Bronchial epithelial cell (primary cell): ENCODE results near the gene MMP17. TPM values are rescaled to one million over a fixed set of nuclear protein-coding genes. Genes with fewer than 3 reads are reported as not detected.

Experiments
- DNase-seq: peaks from one replicate; pipeline ENCODE4 v3.0.0-alpha.2; 2010; ENCODE audit warnings: low read depth
- FAIRE-seq: peaks from 2 replicates; lab custom pipeline; 2011; peaks lifted over from hg19 to GRCh38; lab: Jason Lieb, UNC
- H3K27me3 ChIP-seq: 2 replicates; pipeline ENCODE4 v1.5.1; 2011; ENCODE audit warnings: low read length; ENCODE audit not compliant: control insufficient read depth, insufficient read depth
- H3K36me3 ChIP-seq: 2 replicates; pipeline ENCODE4 v1.5.1; 2011; ENCODE audit warnings: low read length; ENCODE audit not compliant: control insufficient read depth, insufficient read depth
- H3K4me3 ChIP-seq: 2 replicates; pipeline ENCODE4 v1.5.1; 2011; ENCODE audit warnings: mild to moderate bottlenecking, low read depth, low read length, control low read depth
- total RNA-seq: library from RNA; depleted of rRNA; stranded (reverse); fragments of >200 nt; gene quantifications from 2 replicates; pipeline ENCODE4 v1.2.1, GENCODE V29; 2014
- TF ChIP-seq, protein P1 (sequence below): IDR thresholded peaks from 2 replicates; pipeline ENCODE4 v1.5.1; 2011; ENCODE audit warnings: mild to moderate bottlenecking, moderate library complexity, low read length, control low read depth, inconsistent platforms; ENCODE audit not compliant: insufficient read depth, severe bottlenecking

MMP17 gene
- total RNA-seq, 1 donor from 2014 or later = 4.5 TPM

DNA sequence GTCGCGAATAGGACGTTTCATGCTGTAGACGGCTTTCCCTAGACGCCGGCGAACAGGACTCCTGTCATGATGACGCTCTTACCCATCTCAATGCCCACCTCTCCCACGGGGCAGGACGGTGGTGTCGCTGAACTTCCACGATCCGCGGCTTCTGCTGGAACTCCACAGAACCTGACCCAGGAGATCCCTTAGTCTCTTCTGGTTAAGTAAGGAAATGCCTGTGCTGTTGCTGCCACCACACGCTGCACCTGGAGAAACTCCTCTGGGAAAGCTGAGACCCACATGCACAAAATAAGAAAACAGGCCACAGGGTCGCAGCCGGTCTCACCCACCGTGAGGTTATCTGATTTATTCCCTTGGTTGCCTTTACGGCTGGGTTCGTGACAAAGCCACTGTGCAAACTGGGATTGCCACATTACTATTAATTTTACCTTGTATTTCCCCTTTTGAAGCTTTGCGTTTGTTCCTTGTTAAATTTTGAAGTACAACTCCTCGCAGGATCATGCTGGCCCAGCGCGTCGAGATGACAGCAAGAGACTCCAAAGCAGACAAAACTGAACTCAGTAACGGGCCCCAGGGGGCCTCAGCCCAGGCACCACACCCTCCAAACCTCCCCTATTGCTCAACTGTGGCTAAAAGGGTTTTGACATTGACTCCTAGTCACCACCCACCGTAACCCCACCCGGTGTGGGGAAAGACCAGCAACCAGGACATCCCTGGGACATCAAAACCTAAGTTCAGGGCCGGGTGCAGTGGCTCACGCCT is 9.2 kb upstream of the MMP17 start:
- Histone ChIP-seq H3K27me3 (no peaks in the 10 kb centered on the region), H3K4me3 (no peak overlapping the region), H3K36me3 (no peaks in the 10 kb centered on the region)
- TF ChIP-seq, protein P1, sequence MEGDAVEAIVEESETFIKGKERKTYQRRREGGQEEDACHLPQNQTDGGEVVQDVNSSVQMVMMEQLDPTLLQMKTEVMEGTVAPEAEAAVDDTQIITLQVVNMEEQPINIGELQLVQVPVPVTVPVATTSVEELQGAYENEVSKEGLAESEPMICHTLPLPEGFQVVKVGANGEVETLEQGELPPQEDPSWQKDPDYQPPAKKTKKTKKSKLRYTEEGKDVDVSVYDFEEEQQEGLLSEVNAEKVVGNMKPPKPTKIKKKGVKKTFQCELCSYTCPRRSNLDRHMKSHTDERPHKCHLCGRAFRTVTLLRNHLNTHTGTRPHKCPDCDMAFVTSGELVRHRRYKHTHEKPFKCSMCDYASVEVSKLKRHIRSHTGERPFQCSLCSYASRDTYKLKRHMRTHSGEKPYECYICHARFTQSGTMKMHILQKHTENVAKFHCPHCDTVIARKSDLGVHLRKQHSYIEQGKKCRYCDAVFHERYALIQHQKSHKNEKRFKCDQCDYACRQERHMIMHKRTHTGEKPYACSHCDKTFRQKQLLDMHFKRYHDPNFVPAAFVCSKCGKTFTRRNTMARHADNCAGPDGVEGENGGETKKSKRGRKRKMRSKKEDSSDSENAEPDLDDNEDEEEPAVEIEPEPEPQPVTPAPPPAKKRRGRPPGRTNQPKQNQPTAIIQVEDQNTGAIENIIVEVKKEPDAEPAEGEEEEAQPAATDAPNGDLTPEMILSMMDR = no peak
- no peak for FAIRE-seq
- DNase-seq = no peak

DNA sequence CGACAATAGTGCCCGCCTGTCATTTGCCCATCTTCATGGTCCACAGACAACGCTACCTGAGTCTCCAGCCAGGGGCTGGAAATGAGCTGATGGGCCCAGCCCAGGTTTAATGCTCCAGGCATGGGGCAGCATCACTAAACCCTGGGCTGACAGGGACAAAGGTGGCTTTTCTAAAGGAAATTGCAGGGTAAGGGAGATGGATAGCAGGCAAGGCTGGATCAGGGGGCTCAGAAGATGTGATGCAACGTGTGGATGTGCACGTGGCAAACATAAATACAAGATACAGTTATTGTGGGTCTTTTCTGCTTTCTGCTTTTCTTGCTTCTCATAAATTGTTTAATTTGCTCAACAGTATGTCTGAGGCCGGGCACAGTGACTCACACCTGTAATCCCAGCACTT is 3.7 kb upstream of the MMP17 start:
- TF ChIP-seq, protein P1 = no peak
- no peaks in the 10 kb centered on the region for H3K36me3 ChIP-seq
- no peak for DNase-seq
- FAIRE-seq = no peak
- no peak overlapping the region for H3K4me3 ChIP-seq
- H3K27me3 ChIP-seq = no peaks in the 10 kb centered on the region

DNA sequence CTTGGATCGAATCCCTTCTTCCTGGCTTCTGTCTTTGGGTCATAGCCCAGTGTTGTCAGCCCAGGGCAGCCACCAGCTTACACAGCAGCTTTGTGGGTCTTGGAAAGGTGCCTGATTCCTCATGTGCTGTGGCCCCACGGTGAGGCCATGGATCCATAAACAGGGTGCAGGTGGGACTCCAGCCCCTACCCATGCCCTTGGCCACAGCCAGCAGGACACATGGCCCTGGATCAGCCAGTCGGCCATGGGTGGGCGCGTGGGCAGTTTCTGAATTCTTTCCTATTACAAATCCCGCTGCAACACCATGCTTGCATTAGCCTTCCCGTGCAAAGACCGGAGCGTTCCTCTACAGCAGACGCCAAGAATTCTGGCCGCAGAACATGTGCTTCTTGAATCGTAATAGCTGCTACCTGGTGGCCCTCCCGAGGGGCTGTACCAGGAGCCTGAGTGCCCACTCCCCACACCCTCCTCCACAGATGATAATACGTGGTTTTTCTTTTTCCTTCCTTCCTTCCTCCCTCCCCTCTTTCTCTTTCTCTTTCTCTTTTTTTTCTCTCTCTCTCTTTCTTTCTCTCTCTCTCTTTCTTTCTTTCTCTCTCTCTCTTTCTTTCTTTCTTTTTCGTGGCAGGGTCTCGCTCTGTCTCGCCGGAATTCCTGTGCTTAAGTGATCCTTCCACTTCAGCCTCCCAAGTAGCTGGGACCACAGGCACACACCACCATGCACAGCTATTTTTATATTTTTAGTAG is 2.9 kb upstream of the MMP17 start:
- H3K36me3 ChIP-seq = no peaks in the 10 kb centered on the region
- H3K4me3 ChIP-seq = no peak overlapping the region
- FAIRE-seq = no peak
- TF ChIP-seq, protein P1 = no peak
- no peak for DNase-seq
- H3K27me3 ChIP-seq = no peaks in the 10 kb centered on the region

DNA sequence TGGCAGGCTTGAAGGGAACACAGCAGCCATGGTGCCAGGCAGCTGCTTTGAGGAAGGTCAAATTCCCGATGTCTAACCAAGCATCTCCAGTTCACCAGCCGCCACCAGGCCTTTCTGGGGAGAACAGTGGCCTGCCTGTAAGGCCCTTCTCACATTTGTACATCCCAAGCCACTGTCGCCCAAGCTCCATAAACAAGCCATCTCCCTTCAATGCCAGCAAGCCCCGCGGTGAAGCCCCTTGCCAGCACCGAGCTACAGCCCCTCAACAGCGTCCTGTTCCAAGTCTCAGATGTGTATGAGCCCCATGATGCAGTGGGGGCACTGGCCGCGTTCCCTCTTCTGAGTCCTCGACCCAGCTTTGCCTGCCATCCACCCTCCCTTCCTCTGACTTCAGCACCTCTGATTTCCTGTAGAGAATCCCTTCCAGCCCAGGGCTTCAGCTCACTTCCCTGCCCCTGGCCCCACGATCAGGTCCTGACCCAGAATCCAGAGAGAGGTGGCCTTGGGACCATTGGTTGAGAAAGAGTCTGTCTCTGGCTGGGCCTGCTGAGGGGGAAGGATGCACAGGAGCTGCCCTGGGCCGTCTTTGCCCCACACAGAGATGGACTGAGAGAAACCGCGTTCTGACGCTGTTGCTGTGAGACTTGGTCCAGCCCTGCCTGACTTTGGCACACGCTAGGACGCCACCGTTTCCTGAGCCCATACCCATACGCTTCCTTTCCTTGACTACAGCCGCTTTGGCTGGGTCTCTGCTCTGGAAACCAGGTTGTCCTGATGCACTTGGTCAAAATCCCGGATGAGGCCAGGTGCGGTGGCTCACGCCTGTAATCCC is 1.9 kb upstream of the MMP17 start:
- TF ChIP-seq, protein P1 = no peak
- Histone ChIP-seq H3K27me3 (no peaks in the 10 kb centered on the region), H3K36me3 (no peaks in the 10 kb centered on the region), H3K4me3 (no peak overlapping the region)
- FAIRE-seq (no peak), DNase-seq (no peak)

DNA sequence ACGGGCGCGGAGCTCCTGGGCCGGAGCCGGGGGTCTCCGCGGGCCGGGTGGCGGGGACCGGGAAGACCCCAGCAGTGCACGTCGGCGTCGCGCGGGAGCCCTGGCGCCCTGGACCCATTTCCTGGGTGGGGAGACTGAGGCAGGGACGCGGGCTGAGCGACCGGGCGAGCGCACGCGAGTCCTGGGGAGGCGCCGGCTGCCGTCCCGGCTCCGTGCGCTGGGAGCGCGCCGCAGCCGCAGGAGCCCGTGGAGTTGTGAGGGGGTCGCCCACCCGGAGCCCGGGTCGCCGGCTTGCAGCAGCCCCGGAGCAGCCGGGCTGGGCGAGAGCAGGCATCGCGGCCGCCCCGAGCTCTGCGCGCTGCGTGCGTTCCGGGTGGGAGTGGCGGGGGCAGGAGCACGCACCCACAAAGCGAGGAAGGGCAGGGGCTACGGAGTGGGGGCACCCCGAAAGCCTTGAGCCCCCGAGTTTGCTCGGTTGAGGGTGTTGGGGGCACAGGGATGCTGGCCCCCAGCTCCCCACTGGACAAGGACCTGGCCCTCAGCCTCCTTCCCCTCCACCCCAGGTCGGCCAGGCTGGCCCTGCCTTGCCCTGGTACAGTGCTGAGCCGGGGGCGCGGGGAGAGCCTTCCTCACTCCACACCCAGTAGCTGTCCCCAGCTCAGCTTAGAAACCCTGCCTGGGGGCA is 620 bp downstream of the MMP17 start:
- Histone ChIP-seq H3K4me3 (peak overlapping the region; percentile 41), H3K36me3 (no peaks in the 10 kb centered on the region), H3K27me3 (no peaks in the 10 kb centered on the region)
- DNase-seq (no peak), FAIRE-seq (no peak)
- TF ChIP-seq, protein P1 = no peak
